Endothelial cell of umbilical vein (primary cell): ENCODE results near the gene MACROH2A1. TPM values are rescaled to one million over a fixed set of nuclear protein-coding genes. Genes with fewer than 3 reads are reported as not detected.

Source experiments
- BruUV-seq: library from RNA; stranded (reverse); fragments of 400-500 nt; replicated peaks from 2 replicates; lab custom pipeline; 2021; lab: Mats Ljungman, UMichigan
- CTCF ChIA-PET: fragments of 300-600, 350-600 bp; sonication (Branson Sonifier 250); formaldehyde crosslinking; loops from one replicate; lab custom pipeline; 2021; ENCODE audit warnings: antibody characterized with exemption, inconsistent platforms; lab: Charles Lee
- POLR2A ChIA-PET: fragments of 300-600, 350-600 bp; sonication (Branson Sonifier 250); formaldehyde crosslinking; loops from one replicate; lab custom pipeline; 2021; ENCODE audit warnings: antibody characterized with exemption, inconsistent platforms; lab: Charles Lee
- DNase-seq: peaks from one replicate; pipeline ENCODE4 v3.0.0-alpha.2; 2011; ENCODE audit warnings: low read depth, low spot score
- FAIRE-seq: peaks from 2 replicates; lab custom pipeline; 2011; peaks lifted over from hg19 to GRCh38; lab: Jason Lieb, UNC
- H2AFZ ChIP-seq: 2 replicates; pipeline ENCODE4 v1.6.0; 2012; ENCODE audit warnings: low read depth, low read length, control low read depth, inconsistent platforms
- H3K27ac ChIP-seq: 2 replicates; pipeline ENCODE4 v1.5.1; 2011; ENCODE audit warnings: low read depth, mild to moderate bottlenecking, control low read depth, low read length, moderate library complexity; ENCODE audit not compliant: insufficient read depth
- H3K27me3 ChIP-seq, 2 experiments: 2 replicates each; pipeline versions ENCODE4 v1.6.0 to v1.6.1; 2011; ENCODE audit warnings: low read length in 2 of 2, mixed read lengths in 1 of 2; ENCODE audit not compliant: control insufficient read depth in 2 of 2, insufficient read depth in 2 of 2
- H3K36me3 ChIP-seq, 2 experiments: 2 replicates in 1 of 2; 3 replicates in 1 of 2; pipeline ENCODE4 v1.5.1; 2011; ENCODE audit warnings: low read length in 2 of 2, mild to moderate bottlenecking in 1 of 2, moderate library complexity in 1 of 2; ENCODE audit not compliant: control insufficient read depth in 2 of 2, insufficient read depth in 2 of 2; ENCODE audit errors: extremely low read depth in 1 of 2
- H3K4me1 ChIP-seq: 3 replicates; pipeline ENCODE4 v1.5.1; 2011; ENCODE audit warnings: mild to moderate bottlenecking, low read length; ENCODE audit not compliant: control insufficient read depth, insufficient read depth; ENCODE audit errors: extremely low read depth
- H3K4me2 ChIP-seq: 2 replicates; pipeline ENCODE4 v1.6.1; 2011; ENCODE audit warnings: low read length, control low read depth, mixed read lengths; ENCODE audit not compliant: insufficient read depth
- H3K4me3 ChIP-seq, 3 experiments: fragments of 200-600 bp in 1 of 3; sonication (generic), shearing (Covaris generic) in 1 of 3; replicated peaks in 1 of 3; 2 replicates each; pipeline ENCODE4 v1.5.1; 2011 to 2016; ENCODE audit warnings: control low read depth in 3 of 3, low read length in 3 of 3, mild to moderate bottlenecking in 2 of 3, inconsistent platforms in 1 of 3, low read depth in 1 of 3, moderate library complexity in 1 of 3; ENCODE audit not compliant: insufficient read depth in 1 of 3
- H3K79me2 ChIP-seq: 2 replicates; pipeline ENCODE4 v1.6.0; 2012; ENCODE audit warnings: low read length, inconsistent platforms; ENCODE audit not compliant: control insufficient read depth, insufficient read depth
- H3K9ac ChIP-seq: replicated peaks from 2 replicates; pipeline ENCODE3; 2011; ENCODE audit warnings: low read length, control low read depth; ENCODE audit not compliant: insufficient read depth; ENCODE audit errors: extremely low read depth
- H3K9me1 ChIP-seq: replicated peaks from 3 replicates; pipeline ENCODE4 v1.6.0; 2011; ENCODE audit warnings: mild to moderate bottlenecking, low read length; ENCODE audit not compliant: control insufficient read depth, insufficient read depth; ENCODE audit errors: extremely low read depth
- H3K9me3 ChIP-seq: replicated peaks from 2 replicates; pipeline ENCODE4 v1.5.1; 2012; ENCODE audit warnings: low read length, inconsistent platforms; ENCODE audit not compliant: control insufficient read depth, insufficient read depth
- H4K20me1 ChIP-seq: replicated peaks from 2 replicates; pipeline ENCODE3; 2011; ENCODE audit warnings: mild to moderate bottlenecking, low read length; ENCODE audit not compliant: control insufficient read depth, insufficient read depth; ENCODE audit errors: extremely low read depth
- CTCF ChIP-seq, 2 donors: IDR thresholded peaks; 1 replicate in 1 of 2; 2 replicates in 1 of 2; pipeline ENCODE4 v1.5.1; 2011; ENCODE audit warnings: low read length in 2 of 2, mild to moderate bottlenecking in 2 of 2, moderate library complexity in 2 of 2, control low read depth in 1 of 2, inconsistent platforms in 1 of 2, low read depth in 1 of 2; ENCODE audit not compliant: insufficient read depth in 1 of 2; ENCODE audit errors: extremely low read depth in 1 of 2
- EZH2 ChIP-seq: IDR thresholded peaks from 2 replicates; pipeline ENCODE4 v1.6.1; 2012; ENCODE audit warnings: borderline replicate concordance, low read depth, mild to moderate bottlenecking, moderate library complexity, low read length, inconsistent platforms; ENCODE audit not compliant: severe bottlenecking
- FOS ChIP-seq: IDR thresholded peaks from 2 replicates; pipeline ENCODE4 v1.6.1; 2011; ENCODE audit warnings: mild to moderate bottlenecking, low read length, moderate library complexity, borderline replicate concordance; ENCODE audit not compliant: insufficient read depth
- JUN ChIP-seq: IDR thresholded peaks from 2 replicates; pipeline ENCODE4 v1.6.1; 2011; ENCODE audit warnings: borderline replicate concordance, low read depth; ENCODE audit not compliant: insufficient read length, insufficient read depth
- MYC ChIP-seq: IDR thresholded peaks from one replicate; pipeline ENCODE4 v1.6.1; 2011; ENCODE audit warnings: mild to moderate bottlenecking, low read depth, low read length
- POLR2A ChIP-seq: IDR thresholded peaks from 2 replicates; pipeline ENCODE4 v1.6.1; 2012; ENCODE audit warnings: low read depth, mild to moderate bottlenecking, control low read depth, low read length
- dilution Hi-C: fragments of 300-500 bp; cut with MboI; formaldehyde crosslinking; loops from one replicate; pipeline ENCODE4 v1.15.0; 2019; ENCODE audit warnings: low sequenced_read_pairs; ENCODE audit not compliant: extremely low pct_ligation_motif_present
- intact Hi-C: fragments of 100-400 bp; cut with micrococcal nuclease; formaldehyde crosslinking; loops from one replicate; pipeline ENCODE4 v1.10.0; 2022
- polyA plus RNA-seq, 4 experiments: library from polyadenylated mRNA; depleted of rRNA in 3 of 4; stranded (reverse) in 3 of 4; unstranded in 1 of 4; fragments of >200 nt; gene quantifications; 2 replicates each; pipeline versions ENCODE4 v1.2.1 to v1.2.3, GENCODE V29; 2011 to 2012; ENCODE audit warnings: missing spikeins in 1 of 4
- total RNA-seq: library from RNA; stranded (reverse); gene quantifications from 2 replicates; pipeline ENCODE4 v1.2.3, GENCODE V29; 2021

MACROH2A1 gene
- total and polyA plus RNA-seq, 2 donors (not counting 3 experiments of a cell fraction or from before 2014, with no cell fraction given), result 89.3 to 147 TPM

GRCh38 chr5:135341016-135341666 is 57.9 kb downstream of the MACROH2A1 start:
- DNase-seq, result no peak
- H3K79me2 ChIP-seq, result no peaks in the 10 kb centered on the region
- intact Hi-C loops, result no loop called here
- H3K27ac ChIP-seq, result no peak overlapping the region
- H3K9me1 ChIP-seq, result no peaks in the 10 kb centered on the region
- H3K36me3 ChIP-seq, result peaks cover 8 to 68% of the 10 kb centered on the region in 2 experiments
- no peaks in the 10 kb centered on the region for H3K4me1 ChIP-seq
- dilution Hi-C loops, result no loop called here
- H3K27me3 ChIP-seq, result no peaks in the 10 kb centered on the region
- H3K9ac ChIP-seq, result no peak overlapping the region
- TF ChIP-seq EZH2 (no peak), POLR2A (no peak), CTCF (IDR thresholded peaks at IDR 0.05; ENCODE audit: extremely low read depth in 1 of 2, insufficient read depth in 1 of 2, low read depth in 1 of 2, low read length in 2 of 2) (no peak), FOS (no peak), JUN (no peak), MYC (no peak)
- H3K4me3 ChIP-seq, result no peak overlapping the region
- POLR2A ChIA-PET, result no interaction called here
- no peak overlapping the region for H2AFZ ChIP-seq
- no peak for FAIRE-seq
- H3K9me3 ChIP-seq, result no peaks in the 10 kb centered on the region
- H3K4me2 ChIP-seq, result no peak overlapping the region
- H4K20me1 ChIP-seq, result no peaks in the 10 kb centered on the region
- CTCF ChIA-PET, result interaction anchor here (0.8 to 2.8 kb wide), 3 partner anchors 84 to 147 kb away, joined by 3 to 10 read pairs (median 3); no protein-coding TSS in a partner anchor
- BruUV-seq, result no TSS peak
